Parathyroid adenoma (tissue), 2 donors: ENCODE results near the gene CPNE5.

ENCODE experiments used
- H2AFZ ChIP-seq: fragments of 300-600 bp; sonication (generic); one replicate; pipeline ENCODE4 v1.7.0; 2017; ENCODE audit warnings: antibody characterized with exemption, mild to moderate bottlenecking
- H3K27ac ChIP-seq: fragments of 300-600 bp; sonication (generic); one replicate; pipeline ENCODE4 v1.7.0; 2017
- H3K27me3 ChIP-seq: fragments of 300-600 bp; sonication (generic); one replicate; pipeline ENCODE4 v1.7.0; 2017; ENCODE audit warnings: low read length; ENCODE audit not compliant: control insufficient read depth, insufficient read depth
- H3K36me3 ChIP-seq: fragments of 300-600 bp; sonication (generic); one replicate; pipeline ENCODE4 v1.7.0; 2017; ENCODE audit warnings: low read length; ENCODE audit not compliant: control insufficient read depth, insufficient read depth
- H3K4me1 ChIP-seq: fragments of 300-600 bp; sonication (generic); one replicate; pipeline ENCODE4 v1.7.0; 2017; ENCODE audit warnings: control low read depth
- H3K4me2 ChIP-seq: fragments of 300-600 bp; sonication (generic); one replicate; pipeline ENCODE4 v1.7.0; 2017; ENCODE audit warnings: low read length
- H3K4me3 ChIP-seq: fragments of 300-600 bp; sonication (generic); one replicate; pipeline ENCODE4 v1.7.0; 2017; ENCODE audit warnings: low read depth, low read length
- H3K79me2 ChIP-seq: fragments of 300-600 bp; sonication (generic); one replicate; pipeline ENCODE4 v1.7.0; 2017; ENCODE audit warnings: control low read depth
- H3K9ac ChIP-seq: fragments of 300-600 bp; sonication (generic); one replicate; pipeline ENCODE4 v1.7.0; 2017; ENCODE audit warnings: mild to moderate bottlenecking
- H3K9me3 ChIP-seq: fragments of 300-600 bp; sonication (generic); one replicate; pipeline ENCODE4 v1.7.0; 2017; ENCODE audit warnings: low read length; ENCODE audit not compliant: control insufficient read depth
- CTCF ChIP-seq: fragments of 300-600 bp; sonication (generic); IDR thresholded peaks from one replicate; pipeline ENCODE4 v1.7.0; 2017; ENCODE audit warnings: antibody characterized with exemption, mild to moderate bottlenecking
- donor health status: primary hyperparathyroidism.

Gene CPNE5

GRCh38 chr6:36758516-36759147, 80.6 kb downstream of the CPNE5 start:
- TF ChIP-seq CTCF = no peak
- no peak overlapping the region for H3K27ac ChIP-seq

GRCh38 chr6:36757943-36758508, 81.2 kb downstream of the CPNE5 start:
- Histone ChIP-seq H3K9me3 (no peaks in the 10 kb centered on the region), H3K4me3 (no peak overlapping the region), H3K27ac (no peak overlapping the region), H3K36me3 (no peaks in the 10 kb centered on the region), H3K9ac (no peak overlapping the region), H2AFZ (no peak overlapping the region), H3K27me3 (no peaks in the 10 kb centered on the region), H3K4me2 (no peak overlapping the region), H3K4me1 (peaks cover 7% of the 10 kb centered on the region), H3K79me2 (no peaks in the 10 kb centered on the region)
- TF ChIP-seq CTCF = no peak

More at GRCh38 chr6:36758516-36759147, 80.6 kb downstream of the CPNE5 start:
- Histone ChIP-seq H3K36me3 (no peaks in the 10 kb centered on the region), H2AFZ (peak overlapping the region; percentile 12), H3K4me3 (no peak overlapping the region), H3K79me2 (no peaks in the 10 kb centered on the region), H3K9me3 (no peaks in the 10 kb centered on the region), H3K27me3 (no peaks in the 10 kb centered on the region), H3K4me2 (no peak overlapping the region), H3K9ac (no peak overlapping the region), H3K4me1 (peaks cover 2% of the 10 kb centered on the region)

GRCh38 chr6:36757206-36757605, 82.0 kb downstream of the CPNE5 start:
- Histone ChIP-seq H3K9me3 (no peaks in the 10 kb centered on the region), H3K4me2 (no peak overlapping the region), H3K36me3 (no peaks in the 10 kb centered on the region), H3K27ac (no peak overlapping the region), H3K79me2 (no peaks in the 10 kb centered on the region), H3K9ac (no peak overlapping the region), H3K27me3 (no peaks in the 10 kb centered on the region), H3K4me1 (peaks cover 15% of the 10 kb centered on the region), H3K4me3 (no peak overlapping the region), H2AFZ (no peak overlapping the region)
- TF ChIP-seq CTCF = no peak

GRCh38 chr6:36756786-36757185, 82.5 kb downstream of the CPNE5 start:
- Histone ChIP-seq H3K36me3 (no peaks in the 10 kb centered on the region), H3K9me3 (no peaks in the 10 kb centered on the region), H3K79me2 (no peaks in the 10 kb centered on the region), H3K9ac (no peak overlapping the region), H3K27ac (no peak overlapping the region), H3K27me3 (no peaks in the 10 kb centered on the region), H2AFZ (no peak overlapping the region), H3K4me1 (peaks cover 18% of the 10 kb centered on the region), H3K4me2 (no peak overlapping the region), H3K4me3 (no peak overlapping the region)
- no peak for TF ChIP-seq CTCF
